ENCODE results near the gene TLE1. TPM values are rescaled to one million over a fixed set of nuclear protein-coding genes. Genes with fewer than 3 reads are reported as not detected.

Gene TLE1
- total RNA-seq, 1 experiment from 2014 or later, result 17.3 TPM

- Histone ChIP-seq H3K27ac (ENCODE audit: low read depth, low read length) (no peak overlapping the region), H3K36me3 (ENCODE audit: control insufficient read depth in 1 of 2, insufficient read depth in 2 of 2, low read length in 2 of 2) (no peaks in the 10 kb centered on the region), H3K4me3 (replicated peaks in 1 of 2; ENCODE audit: low read depth in 1 of 2, low read length in 2 of 2) (no peak overlapping the region), H2AFZ (ENCODE audit: low read depth, low read length, poor library complexity, severe bottlenecking) (no peak overlapping the region), H3K9ac (ENCODE audit: low read length) (no peak overlapping the region), H4K20me1 (ENCODE audit: insufficient read depth) (no peaks in the 10 kb centered on the region), H3K9me3 (ENCODE audit: control insufficient read depth in 1 of 2, insufficient read depth in 1 of 2, low read depth in 1 of 2, low read length in 2 of 2) (no peaks in the 10 kb centered on the region), H3K4me2 (ENCODE audit: low read length) (no peak overlapping the region), H3K4me1 (ENCODE audit: control insufficient read depth in 1 of 2, insufficient read depth in 2 of 2, low read length in 2 of 2) (no peaks in the 10 kb centered on the region), H3K79me2 (ENCODE audit: insufficient read depth, low read length) (no peaks in the 10 kb centered on the region), H3K9me2 (ENCODE audit: insufficient read depth) (no peaks in the 10 kb centered on the region), H3K27me3 (ENCODE audit: insufficient read depth, low read length) (no peaks in the 10 kb centered on the region)
- TF ChIP-seq YY1 (IDR thresholded peaks at IDR 0.05; ENCODE audit: extremely low read depth, insufficient replicate concordance, low read depth, low read length) (no peak), TCF7L2 (IDR thresholded peaks at IDR 0.05; ENCODE audit: borderline replicate concordance, extremely low read depth, insufficient read depth, insufficient read length) (no peak), JUND (IDR thresholded peaks at IDR 0.05) (no peak), REST (IDR thresholded peaks at IDR 0.05; ENCODE audit: low read depth) (no peak), SP1 (IDR thresholded peaks at IDR 0.05; ENCODE audit: low read depth) (no peak), ZNF274 (IDR thresholded peaks at IDR 0.05; ENCODE audit: low read depth, low read length) (no peak), EZH2phosphoT487 (IDR thresholded peaks at IDR 0.05; ENCODE audit: borderline replicate concordance) (no peak), EGR1 (IDR thresholded peaks at IDR 0.05; ENCODE audit: low read depth) (no peak), POLR2AphosphoS5 (IDR thresholded peaks at IDR 0.05; ENCODE audit: low read depth, low read length) (no peak), ZFX (IDR thresholded peaks at IDR 0.05) (no peak), POLR2A (IDR thresholded peaks at IDR 0.05; ENCODE audit: borderline replicate concordance, extremely low read depth, insufficient read depth, insufficient read length) (no peak), EZH2 (IDR thresholded peaks at IDR 0.05) (no peak), RAD21 (IDR thresholded peaks at IDR 0.05; ENCODE audit: low read depth) (no peak), ELF1 (IDR thresholded peaks at IDR 0.05; ENCODE audit: borderline replicate concordance, low read depth) (no peak), ZBTB33 (IDR thresholded peaks at IDR 0.05; ENCODE audit: extremely low read depth, insufficient replicate concordance, low read length) (no peak), ATF3 (IDR thresholded peaks at IDR 0.05) (no peak)
- TF ChIP-seq, protein P1, sequence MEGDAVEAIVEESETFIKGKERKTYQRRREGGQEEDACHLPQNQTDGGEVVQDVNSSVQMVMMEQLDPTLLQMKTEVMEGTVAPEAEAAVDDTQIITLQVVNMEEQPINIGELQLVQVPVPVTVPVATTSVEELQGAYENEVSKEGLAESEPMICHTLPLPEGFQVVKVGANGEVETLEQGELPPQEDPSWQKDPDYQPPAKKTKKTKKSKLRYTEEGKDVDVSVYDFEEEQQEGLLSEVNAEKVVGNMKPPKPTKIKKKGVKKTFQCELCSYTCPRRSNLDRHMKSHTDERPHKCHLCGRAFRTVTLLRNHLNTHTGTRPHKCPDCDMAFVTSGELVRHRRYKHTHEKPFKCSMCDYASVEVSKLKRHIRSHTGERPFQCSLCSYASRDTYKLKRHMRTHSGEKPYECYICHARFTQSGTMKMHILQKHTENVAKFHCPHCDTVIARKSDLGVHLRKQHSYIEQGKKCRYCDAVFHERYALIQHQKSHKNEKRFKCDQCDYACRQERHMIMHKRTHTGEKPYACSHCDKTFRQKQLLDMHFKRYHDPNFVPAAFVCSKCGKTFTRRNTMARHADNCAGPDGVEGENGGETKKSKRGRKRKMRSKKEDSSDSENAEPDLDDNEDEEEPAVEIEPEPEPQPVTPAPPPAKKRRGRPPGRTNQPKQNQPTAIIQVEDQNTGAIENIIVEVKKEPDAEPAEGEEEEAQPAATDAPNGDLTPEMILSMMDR (IDR thresholded peaks at IDR 0.05 in 2 of 3, conservative IDR thresholded peaks at IDR 0.05 in 1 of 3; ENCODE audit: borderline replicate concordance in 1 of 3, insufficient read depth in 1 of 3, low read depth in 2 of 3, low read length in 2 of 3), result no peak
- TF ChIP-seq, protein P2, sequence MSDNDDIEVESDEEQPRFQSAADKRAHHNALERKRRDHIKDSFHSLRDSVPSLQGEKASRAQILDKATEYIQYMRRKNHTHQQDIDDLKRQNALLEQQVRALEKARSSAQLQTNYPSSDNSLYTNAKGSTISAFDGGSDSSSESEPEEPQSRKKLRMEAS (IDR thresholded peaks at IDR 0.05), result no peak
- DNase-seq (ENCODE audit: low read depth, low spot score) (no peak), ATAC-seq (no peak)
- CTCF ChIA-PET, result no interaction called here
- POLR2A ChIA-PET, result no interaction called here
- no TSS peak for BruUV-seq (replicated peaks)
- intact Hi-C loops (cut with micrococcal nuclease), result no loop called here
- RAD21 ChIA-PET (ENCODE audit: low non-redundant PET in 1 of 2, low total read pairs in 2 of 2, uncharacterized antibody in 2 of 2, unreplicated experiment in 2 of 2), result no interaction called here
Observed at GRCh38 chr9:81581986-81582385, 107.4 kb downstream of the TLE1 start.

Measured in HCT116 (cell line).